ENCODE results near the gene IFI16. TPM values are rescaled to one million over a fixed set of nuclear protein-coding genes. Genes with fewer than 3 reads are reported as not detected.
"Not testable (repeated sequence)": the region's sequence is repeated elsewhere in the genome, so short reads cannot be mapped to it uniquely, and the experiment has no call there.

The IFI16 gene
- total RNA-seq, 1 experiment from 2014 or later = 139 TPM

- TF ChIP-seq, protein P1, sequence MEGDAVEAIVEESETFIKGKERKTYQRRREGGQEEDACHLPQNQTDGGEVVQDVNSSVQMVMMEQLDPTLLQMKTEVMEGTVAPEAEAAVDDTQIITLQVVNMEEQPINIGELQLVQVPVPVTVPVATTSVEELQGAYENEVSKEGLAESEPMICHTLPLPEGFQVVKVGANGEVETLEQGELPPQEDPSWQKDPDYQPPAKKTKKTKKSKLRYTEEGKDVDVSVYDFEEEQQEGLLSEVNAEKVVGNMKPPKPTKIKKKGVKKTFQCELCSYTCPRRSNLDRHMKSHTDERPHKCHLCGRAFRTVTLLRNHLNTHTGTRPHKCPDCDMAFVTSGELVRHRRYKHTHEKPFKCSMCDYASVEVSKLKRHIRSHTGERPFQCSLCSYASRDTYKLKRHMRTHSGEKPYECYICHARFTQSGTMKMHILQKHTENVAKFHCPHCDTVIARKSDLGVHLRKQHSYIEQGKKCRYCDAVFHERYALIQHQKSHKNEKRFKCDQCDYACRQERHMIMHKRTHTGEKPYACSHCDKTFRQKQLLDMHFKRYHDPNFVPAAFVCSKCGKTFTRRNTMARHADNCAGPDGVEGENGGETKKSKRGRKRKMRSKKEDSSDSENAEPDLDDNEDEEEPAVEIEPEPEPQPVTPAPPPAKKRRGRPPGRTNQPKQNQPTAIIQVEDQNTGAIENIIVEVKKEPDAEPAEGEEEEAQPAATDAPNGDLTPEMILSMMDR (IDR thresholded peaks at IDR 0.05; ENCODE audit: unreplicated experiment) = no peak
- peaks cover 25% of the 10 kb centered on the region for H3K4me1 Mint-ChIP-seq (ENCODE audit: insufficient read depth, unreplicated experiment)
- intact Hi-C loops (cut with micrococcal nuclease) = no loop called here
- H3K4me3 Mint-ChIP-seq (ENCODE audit: unreplicated experiment) = no peak overlapping the region
- peaks cover 4% of the 10 kb centered on the region for H3K36me3 Mint-ChIP-seq (ENCODE audit: insufficient read depth, unreplicated experiment)
- ChIA-PET CTCF (interaction anchor here (0.6 to 0.9 kb wide), 4 partner anchors 10 to 1350 kb away, joined by 3 to 5 read pairs (median 3); no protein-coding TSS in a partner anchor), POLR2A (no interaction called here)
- no peak for DNase-seq (ENCODE audit: unreplicated experiment)
- no TSS peak for BruUV-seq (replicated peaks)
- H3K27me3 Mint-ChIP-seq (ENCODE audit: insufficient read depth, unreplicated experiment) = no peaks in the 10 kb centered on the region
- no peaks in the 10 kb centered on the region for H3K9me3 Mint-ChIP-seq (ENCODE audit: unreplicated experiment)
- no peak overlapping the region for H3K27ac Mint-ChIP-seq (ENCODE audit: low read depth, unreplicated experiment)
These were observed 4.0 kb upstream of the IFI16 start for GRCh38 chr1:159005676-159006075.

DNA sequence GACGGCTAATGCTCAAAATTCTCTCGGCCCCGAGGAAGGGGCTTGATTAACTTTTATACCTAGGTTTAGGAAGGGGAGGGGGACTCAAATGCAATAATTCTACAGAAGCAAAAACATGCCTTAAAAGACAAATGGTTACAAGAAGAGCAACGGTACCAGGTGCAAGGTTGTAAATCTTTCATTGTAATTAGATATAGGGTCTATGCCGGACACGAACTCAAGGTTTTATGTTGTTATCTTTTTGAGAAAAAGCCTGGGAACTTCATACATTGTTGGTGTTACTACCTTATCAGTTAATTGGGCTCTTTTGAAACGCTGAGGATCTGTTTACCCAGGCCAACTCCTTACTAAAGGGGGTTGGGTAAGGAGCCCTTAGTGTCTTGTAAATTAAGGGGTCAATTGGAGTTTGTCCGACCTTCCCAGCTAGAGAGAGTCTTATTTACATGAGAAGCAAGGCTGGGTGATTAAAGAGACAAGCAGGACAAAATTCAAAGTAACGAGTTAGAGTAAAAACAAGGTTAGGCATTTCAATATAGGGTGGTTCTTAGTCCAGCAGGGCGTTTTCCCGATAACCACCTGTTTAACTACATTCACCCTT is 3.4 kb upstream of the IFI16 start:
- H3K9me3 Mint-ChIP-seq (ENCODE audit: unreplicated experiment); H3K27ac Mint-ChIP-seq (ENCODE audit: low read depth, unreplicated experiment); POLR2A ChIA-PET; BruUV-seq (replicated peaks); DNase-seq (ENCODE audit: unreplicated experiment); H3K36me3 Mint-ChIP-seq (ENCODE audit: insufficient read depth, unreplicated experiment); H3K4me3 Mint-ChIP-seq (ENCODE audit: unreplicated experiment); intact Hi-C loops (cut with micrococcal nuclease); H3K27me3 Mint-ChIP-seq (ENCODE audit: insufficient read depth, unreplicated experiment): not testable (repeated sequence)
- CTCF ChIA-PET = interaction anchor here (0.6 to 0.9 kb wide), 3 partner anchors 66 to 1350 kb away, joined by 3 read pairs; no protein-coding TSS in a partner anchor
- peaks cover 21% of the 10 kb centered on the region for H3K4me1 Mint-ChIP-seq (ENCODE audit: insufficient read depth, unreplicated experiment)

DNA sequence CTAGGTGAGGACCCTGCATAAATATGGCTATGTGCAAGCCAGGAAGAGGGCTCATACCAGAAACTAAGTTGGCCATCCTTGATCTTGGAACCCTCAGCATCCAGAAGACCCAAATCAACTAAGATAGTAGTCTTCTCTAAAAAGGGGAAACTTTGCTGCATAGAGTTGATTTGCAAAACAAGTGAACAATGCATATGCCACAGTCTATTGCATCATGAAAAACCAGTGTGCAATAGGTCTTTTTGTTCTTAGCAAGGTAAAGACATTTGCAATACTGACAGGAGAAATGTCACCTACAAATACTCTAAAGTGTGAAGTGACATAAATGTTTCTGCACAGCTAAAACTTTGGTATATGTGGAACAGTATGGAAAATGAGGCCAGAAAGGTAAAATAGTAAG is 2.0 kb upstream of the IFI16 start:
- Mint-ChIP-seq H3K36me3 (ENCODE audit: insufficient read depth, unreplicated experiment) (peaks cover 17% of the 10 kb centered on the region), H3K27ac (ENCODE audit: low read depth, unreplicated experiment) (no peak overlapping the region), H3K4me3 (ENCODE audit: unreplicated experiment) (no peak overlapping the region), H3K27me3 (ENCODE audit: insufficient read depth, unreplicated experiment) (no peaks in the 10 kb centered on the region), H3K4me1 (ENCODE audit: insufficient read depth, unreplicated experiment) (peaks cover 32% of the 10 kb centered on the region), H3K9me3 (ENCODE audit: unreplicated experiment) (no peaks in the 10 kb centered on the region)
- POLR2A ChIA-PET = interaction anchor here (0.7 to 4.2 kb wide), 2 partner anchors 7 to 46 kb away, joined by 3 to 120 read pairs; a partner anchor contains a TSS
- intact Hi-C loops (cut with micrococcal nuclease) = no loop called here
- CTCF ChIA-PET = interaction anchor here (0.6 to 2.1 kb wide), 6 partner anchors 8 to 884 kb away, joined by 3 to 6 read pairs (median 4); no protein-coding TSS in a partner anchor
- DNase-seq (ENCODE audit: unreplicated experiment) = no peak
- TF ChIP-seq, protein P1 (IDR thresholded peaks at IDR 0.05; ENCODE audit: unreplicated experiment) = no peak
- no TSS peak for BruUV-seq (replicated peaks)

DNA sequence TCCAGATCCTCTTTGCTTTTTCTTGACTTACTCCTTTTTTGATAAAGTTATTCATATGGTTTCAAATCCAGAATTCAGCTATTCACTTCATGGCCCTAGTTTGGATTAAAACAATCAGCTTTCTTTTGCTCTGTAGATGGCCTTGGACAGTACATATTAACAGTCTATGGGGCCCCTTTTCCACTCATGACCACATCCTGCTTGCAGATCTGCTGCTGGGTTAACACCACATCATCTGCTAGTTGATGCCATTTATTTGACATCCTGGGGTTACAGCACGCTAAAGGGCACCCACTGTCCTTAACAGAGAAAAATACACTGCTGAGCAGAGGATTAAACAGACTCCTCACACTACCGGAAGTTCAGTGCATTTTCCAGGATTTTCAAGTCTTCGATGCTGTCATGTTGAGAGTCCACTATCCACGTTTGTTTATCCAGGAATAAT is 941 bp upstream of the IFI16 start:
- ChIA-PET CTCF (interaction anchor here (0.6 to 2.2 kb wide), 8 partner anchors 9 to 1928 kb away, joined by 3 to 8 read pairs (median 5); no protein-coding TSS in a partner anchor), POLR2A (interaction anchor here (1.0 to 4.2 kb wide), 12 partner anchors 8 to 1022 kb away, joined by 3 to 120 read pairs (median 6); a partner anchor contains a TSS)
- no peaks in the 10 kb centered on the region for H3K27me3 Mint-ChIP-seq (ENCODE audit: insufficient read depth, unreplicated experiment)
- intact Hi-C loops (cut with micrococcal nuclease) = no loop called here
- TF ChIP-seq, protein P1 (IDR thresholded peaks at IDR 0.05; ENCODE audit: unreplicated experiment) = no peak
- peaks cover 5% of the 10 kb centered on the region for H3K9me3 Mint-ChIP-seq (ENCODE audit: unreplicated experiment)
- BruUV-seq (replicated peaks) = no TSS peak
- H3K36me3 Mint-ChIP-seq (ENCODE audit: insufficient read depth, unreplicated experiment) = peaks cover 23% of the 10 kb centered on the region
- DNase-seq (ENCODE audit: unreplicated experiment) = no peak
- peak overlapping the region; percentile 97 for H3K27ac Mint-ChIP-seq (ENCODE audit: low read depth, unreplicated experiment)
- peak overlapping the region; percentile 88 for H3K4me3 Mint-ChIP-seq (ENCODE audit: unreplicated experiment)
- H3K4me1 Mint-ChIP-seq (ENCODE audit: insufficient read depth, unreplicated experiment) = peaks cover 42% of the 10 kb centered on the region

All from MCF 10A (cell line).